ENCODE measurements around the gene SOWAHA. TPM values are rescaled to one million over a fixed set of nuclear protein-coding genes. Genes with fewer than 3 reads are reported as not detected.

SOWAHA gene
- total RNA-seq (2021; ENCODE audit: unreplicated experiment) (0.39 TPM), Bru-seq, nascent RNA (percentile 18 among the genes with signal in this experiment), BruChase-seq, experiment 1, labeled RNA remaining after a 6-hour chase (percentile 38 among the genes with signal in this experiment), BruChase-seq, experiment 2, labeled RNA remaining after a 2-hour chase (percentile 34 among the genes with signal in this experiment)
- polyA plus RNA-seq (2012) = 0.07 and 0.18 TPM in 2 replicates
- long read RNA-seq, partial matches to known transcripts = 0 of 3 reads
- long read RNA-seq, other reads (novel, unspliced or antisense) = 0 of 3 reads

DNA sequence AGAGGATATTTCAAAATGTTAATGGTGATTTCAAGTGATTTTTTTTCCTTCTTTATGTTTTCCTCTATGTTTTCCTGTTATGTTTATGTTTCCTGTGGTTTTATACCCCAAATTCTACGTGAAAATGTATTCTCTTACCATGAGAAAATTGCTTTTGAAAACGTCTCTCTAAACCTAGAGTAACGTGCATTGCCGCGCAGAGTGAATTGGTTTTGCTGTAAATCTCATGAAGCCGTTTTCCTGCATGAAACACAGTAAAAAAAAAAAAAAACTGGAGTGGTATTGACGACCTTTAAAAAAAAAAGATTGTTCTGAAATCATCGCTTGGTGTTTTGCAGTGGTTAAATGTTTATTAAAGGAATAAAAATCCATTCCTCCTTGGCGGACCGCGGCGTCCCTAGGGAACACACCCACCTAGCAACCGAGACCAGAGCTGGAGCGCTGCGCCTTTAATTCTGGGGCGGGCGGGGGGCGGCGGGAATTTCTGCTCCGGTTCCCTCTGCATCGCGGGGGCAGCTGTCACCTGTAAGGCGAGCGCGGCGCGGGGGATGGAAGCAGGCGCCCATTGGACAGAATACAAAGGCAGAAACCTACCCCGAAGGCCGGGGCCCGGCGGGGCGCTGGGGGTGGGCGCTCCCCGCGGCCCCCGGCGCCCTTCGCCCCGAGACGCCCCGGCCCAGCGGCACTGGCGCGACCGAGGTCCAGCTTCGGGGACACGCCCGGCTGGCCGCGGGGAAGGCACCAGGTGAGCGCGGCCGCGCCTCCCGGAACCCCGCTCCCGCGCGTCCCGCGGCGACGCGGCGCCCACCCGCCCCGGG, at the start of gene SOWAHA:
Gene SOWAHA, plus strand, starts transcription at position 522 of the 818 bp plus-strand sequence. CDS start 320 bp downstream, outside the sequence.
- no peaks in the 10 kb centered on the region for H3K79me2 ChIP-seq (ENCODE audit: insufficient read depth, low read length)
- no peaks in the 10 kb centered on the region for H3K27me3 ChIP-seq (ENCODE audit: insufficient read depth, low read length)
- H3K4me2 ChIP-seq (ENCODE audit: low read length) = peak within 1 kb of the TSS; percentile 87
- ATAC-seq = peak; percentile 70
- H3K9ac ChIP-seq (ENCODE audit: low read length) = peak within 1 kb of the TSS; percentile 44
- H3K4me3 ChIP-seq (replicated peaks in 1 of 2; ENCODE audit: low read depth in 1 of 2, low read length in 2 of 2) = peak within 1 kb of the TSS; percentile 43 to 62
- TF ChIP-seq ZFX (IDR thresholded peaks at IDR 0.05) (no peak), EGR1 (IDR thresholded peaks at IDR 0.05; ENCODE audit: low read depth) (0 out of 2 replicates have a peak, but pooled peaks have one; percentile 27)
- CTCF ChIA-PET = interaction anchor here (1.0 kb wide), 1 partner anchor 287 kb away, joined by 3 read pairs; no protein-coding TSS in a partner anchor
- H3K27ac ChIP-seq (ENCODE audit: low read depth, low read length) = no peak within 1 kb of the TSS
- POLR2A ChIA-PET = no interaction called here
- no peaks in the 10 kb centered on the region for H3K9me2 ChIP-seq (ENCODE audit: insufficient read depth)
- no peaks in the 10 kb centered on the region for H4K20me1 ChIP-seq (ENCODE audit: insufficient read depth)
- RAD21 ChIA-PET (ENCODE audit: low non-redundant PET in 1 of 2, low total read pairs in 2 of 2, uncharacterized antibody in 2 of 2, unreplicated experiment in 2 of 2) = no interaction called here
- peaks cover 0 to 8% of the 10 kb centered on the region in 2 experiments; a peak in 3 of 4 replicates for H3K4me1 ChIP-seq (ENCODE audit: control insufficient read depth in 1 of 2, insufficient read depth in 2 of 2, low read length in 2 of 2)
- no peaks in the 10 kb centered on the region for H3K36me3 ChIP-seq (ENCODE audit: control insufficient read depth in 1 of 2, insufficient read depth in 2 of 2, low read length in 2 of 2)
- no peaks in the 10 kb centered on the region for H3K9me3 ChIP-seq (ENCODE audit: control insufficient read depth in 1 of 2, insufficient read depth in 1 of 2, low read depth in 1 of 2, low read length in 2 of 2)
- no TSS peak for BruUV-seq (replicated peaks)
- DNase-seq (ENCODE audit: low read depth, low spot score) = no peak
- intact Hi-C loops (cut with micrococcal nuclease) = no loop called here
- H2AFZ ChIP-seq (ENCODE audit: low read depth, low read length, poor library complexity, severe bottlenecking) = peak within 1 kb of the TSS; percentile 97

DNA sequence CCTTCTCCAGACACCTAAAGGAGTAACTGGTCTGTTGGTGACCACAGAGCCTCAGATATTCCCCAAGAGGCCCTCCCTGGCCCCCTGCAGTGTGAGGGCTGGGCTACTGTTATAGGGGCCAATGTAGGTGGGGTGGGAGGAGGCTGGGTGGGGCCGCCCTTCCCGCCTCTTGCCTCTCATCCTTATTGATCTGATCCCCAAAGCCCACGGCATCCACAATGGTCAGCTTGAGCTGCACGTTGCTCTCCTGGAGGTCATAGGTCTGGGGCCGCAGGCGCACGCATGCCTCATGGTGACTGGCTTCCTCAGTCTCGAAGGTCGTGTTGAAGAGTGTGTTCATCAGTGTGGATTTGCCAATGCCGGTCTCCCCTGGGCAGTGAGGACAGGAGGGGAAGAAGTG, 49.1 kb upstream of the SOWAHA start:
- Histone ChIP-seq H4K20me1 (ENCODE audit: insufficient read depth) (no peaks in the 10 kb centered on the region), H3K4me1 (ENCODE audit: control insufficient read depth in 1 of 2, insufficient read depth in 2 of 2, low read length in 2 of 2) (no peaks in the 10 kb centered on the region), H3K79me2 (ENCODE audit: insufficient read depth, low read length) (peaks cover 1% of the 10 kb centered on the region; the same call in 1 of the 2 replicates), H3K27ac (ENCODE audit: low read depth, low read length) (no peak overlapping the region), H3K9ac (ENCODE audit: low read length) (no peak overlapping the region), H3K4me2 (ENCODE audit: low read length) (no peak overlapping the region), H3K36me3 (ENCODE audit: control insufficient read depth in 1 of 2, insufficient read depth in 2 of 2, low read length in 2 of 2) (peaks cover 4 to 5% of the 10 kb centered on the region in 2 experiments; a peak in 2 of 4 replicates), H3K9me3 (ENCODE audit: control insufficient read depth in 1 of 2, insufficient read depth in 1 of 2, low read depth in 1 of 2, low read length in 2 of 2) (no peaks in the 10 kb centered on the region), H3K4me3 (replicated peaks in 1 of 2; ENCODE audit: low read depth in 1 of 2, low read length in 2 of 2) (no peak overlapping the region), H3K9me2 (ENCODE audit: insufficient read depth) (no peaks in the 10 kb centered on the region), H3K27me3 (ENCODE audit: insufficient read depth, low read length) (no peaks in the 10 kb centered on the region), H2AFZ (ENCODE audit: low read depth, low read length, poor library complexity, severe bottlenecking) (no peak overlapping the region)
- ChIA-PET POLR2A (no interaction called here), CTCF (interaction anchor here (1.4 kb wide), 1 partner anchor 56 kb away, joined by 3 read pairs; no protein-coding TSS in a partner anchor), RAD21 (ENCODE audit: low non-redundant PET in 1 of 2, low total read pairs in 2 of 2, uncharacterized antibody in 2 of 2, unreplicated experiment in 2 of 2) (no interaction called here)
- TF ChIP-seq ELF1 (IDR thresholded peaks at IDR 0.05; ENCODE audit: borderline replicate concordance, low read depth) (no peak), YY1 (IDR thresholded peaks at IDR 0.05; ENCODE audit: extremely low read depth, insufficient replicate concordance, low read depth, low read length) (no peak), TCF7L2 (IDR thresholded peaks at IDR 0.05; ENCODE audit: borderline replicate concordance, extremely low read depth, insufficient read depth, insufficient read length) (no peak), ZNF274 (IDR thresholded peaks at IDR 0.05; ENCODE audit: low read depth, low read length) (no peak), POLR2AphosphoS5 (IDR thresholded peaks at IDR 0.05; ENCODE audit: low read depth, low read length) (no peak), JUND (IDR thresholded peaks at IDR 0.05) (no peak), CBX3 (IDR thresholded peaks at IDR 0.05; ENCODE audit: low read depth) (no peak), FOSL1 (IDR thresholded peaks at IDR 0.05; ENCODE audit: low read depth) (no peak), EZH2 (IDR thresholded peaks at IDR 0.05) (no peak), SRF (IDR thresholded peaks at IDR 0.05; ENCODE audit: low read depth) (no peak), SP1 (IDR thresholded peaks at IDR 0.05; ENCODE audit: low read depth) (no peak), RAD21 (IDR thresholded peaks at IDR 0.05; ENCODE audit: low read depth) (no peak)
- TF ChIP-seq, protein P1, sequence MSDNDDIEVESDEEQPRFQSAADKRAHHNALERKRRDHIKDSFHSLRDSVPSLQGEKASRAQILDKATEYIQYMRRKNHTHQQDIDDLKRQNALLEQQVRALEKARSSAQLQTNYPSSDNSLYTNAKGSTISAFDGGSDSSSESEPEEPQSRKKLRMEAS (IDR thresholded peaks at IDR 0.05) = no peak
- DNase-seq (ENCODE audit: low read depth, low spot score) (no peak), ATAC-seq (no peak)
- no TSS peak for BruUV-seq (replicated peaks)
- intact Hi-C loops (cut with micrococcal nuclease) = no loop called here

All from HCT116 (cell line).